ENCODE data around the gene SIK3. TPM values are rescaled to one million over a fixed set of nuclear protein-coding genes. Genes with fewer than 3 reads are reported as not detected.

The SIK3 gene
- total RNA-seq, 1 experiment from 2014 or later = 17.4 TPM

DNA sequence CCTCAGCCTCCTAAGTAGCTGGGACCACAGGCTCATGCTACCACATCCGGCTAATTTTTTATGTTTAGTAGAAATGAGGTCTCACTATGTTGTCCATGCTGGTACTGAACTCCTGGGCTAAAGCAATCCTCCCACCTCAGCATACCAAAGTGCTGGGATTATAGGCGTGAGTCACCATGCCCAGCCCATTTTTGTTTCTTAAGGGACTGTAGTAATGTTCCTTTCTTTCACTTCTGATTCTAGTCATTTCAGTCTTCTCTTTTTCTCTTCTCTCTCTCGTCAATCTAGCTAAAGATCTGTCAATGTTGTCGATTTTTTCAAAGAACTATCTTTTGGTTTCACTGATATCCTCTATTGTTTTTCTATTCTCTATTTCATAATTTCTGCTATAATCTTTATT, 149.8 kb downstream of the SIK3 start:
- intact Hi-C loops (cut with micrococcal nuclease; ENCODE audit: unreplicated experiment) = loop anchor here (10.0 kb wide), 1 partner anchor 146 kb away; the partner anchor contains the start of gene SIK3
- H3K4me3 Mint-ChIP-seq (ENCODE audit: low read depth, unreplicated experiment) = no peak overlapping the region
- no peaks in the 10 kb centered on the region for H3K27me3 Mint-ChIP-seq (ENCODE audit: unreplicated experiment)
- CTCF ChIA-PET = no interaction called here
- no peak overlapping the region for H3K27ac Mint-ChIP-seq (ENCODE audit: unreplicated experiment)
- no peaks in the 10 kb centered on the region for H3K36me3 Mint-ChIP-seq (ENCODE audit: insufficient read depth, unreplicated experiment)
- TF ChIP-seq, protein P1, sequence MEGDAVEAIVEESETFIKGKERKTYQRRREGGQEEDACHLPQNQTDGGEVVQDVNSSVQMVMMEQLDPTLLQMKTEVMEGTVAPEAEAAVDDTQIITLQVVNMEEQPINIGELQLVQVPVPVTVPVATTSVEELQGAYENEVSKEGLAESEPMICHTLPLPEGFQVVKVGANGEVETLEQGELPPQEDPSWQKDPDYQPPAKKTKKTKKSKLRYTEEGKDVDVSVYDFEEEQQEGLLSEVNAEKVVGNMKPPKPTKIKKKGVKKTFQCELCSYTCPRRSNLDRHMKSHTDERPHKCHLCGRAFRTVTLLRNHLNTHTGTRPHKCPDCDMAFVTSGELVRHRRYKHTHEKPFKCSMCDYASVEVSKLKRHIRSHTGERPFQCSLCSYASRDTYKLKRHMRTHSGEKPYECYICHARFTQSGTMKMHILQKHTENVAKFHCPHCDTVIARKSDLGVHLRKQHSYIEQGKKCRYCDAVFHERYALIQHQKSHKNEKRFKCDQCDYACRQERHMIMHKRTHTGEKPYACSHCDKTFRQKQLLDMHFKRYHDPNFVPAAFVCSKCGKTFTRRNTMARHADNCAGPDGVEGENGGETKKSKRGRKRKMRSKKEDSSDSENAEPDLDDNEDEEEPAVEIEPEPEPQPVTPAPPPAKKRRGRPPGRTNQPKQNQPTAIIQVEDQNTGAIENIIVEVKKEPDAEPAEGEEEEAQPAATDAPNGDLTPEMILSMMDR (IDR thresholded peaks at IDR 0.05; ENCODE audit: unreplicated experiment) = no peak
- H3K4me1 Mint-ChIP-seq (ENCODE audit: low read depth, unreplicated experiment) = peaks cover 8% of the 10 kb centered on the region
- no TSS peak for BruUV-seq (replicated peaks)
- DNase-seq = peak; percentile 32
- H3K9me3 Mint-ChIP-seq (ENCODE audit: low read depth, unreplicated experiment) = no peaks in the 10 kb centered on the region

- no peaks in the 10 kb centered on the region for H3K36me3 Mint-ChIP-seq (ENCODE audit: insufficient read depth, unreplicated experiment)
- H3K9me3 Mint-ChIP-seq (ENCODE audit: low read depth, unreplicated experiment) = no peaks in the 10 kb centered on the region
- no peaks in the 10 kb centered on the region for H3K27me3 Mint-ChIP-seq (ENCODE audit: unreplicated experiment)
- BruUV-seq (replicated peaks) = no TSS peak
- no peak for DNase-seq
- H3K4me1 Mint-ChIP-seq (ENCODE audit: low read depth, unreplicated experiment) = peaks cover 8% of the 10 kb centered on the region
- intact Hi-C loops (cut with micrococcal nuclease; ENCODE audit: unreplicated experiment) = loop anchor here (10.0 kb wide), 1 partner anchor 148 kb away; the partner anchor contains the start of gene SIK3
- CTCF ChIA-PET = no interaction called here
- TF ChIP-seq, protein P1 (IDR thresholded peaks at IDR 0.05; ENCODE audit: unreplicated experiment) = no peak
- H3K27ac Mint-ChIP-seq (ENCODE audit: unreplicated experiment) = no peak overlapping the region
- H3K4me3 Mint-ChIP-seq (ENCODE audit: low read depth, unreplicated experiment) = no peak overlapping the region
Observed at GRCh38 chr11:116946414-116946813, 151.8 kb downstream of the SIK3 start.

- DNase-seq = no peak
- CTCF ChIA-PET = no interaction called here
- TF ChIP-seq, protein P1 (IDR thresholded peaks at IDR 0.05; ENCODE audit: unreplicated experiment) = no peak
- H3K27me3 Mint-ChIP-seq (ENCODE audit: unreplicated experiment) = no peaks in the 10 kb centered on the region
- no peaks in the 10 kb centered on the region for H3K9me3 Mint-ChIP-seq (ENCODE audit: low read depth, unreplicated experiment)
- H3K4me1 Mint-ChIP-seq (ENCODE audit: low read depth, unreplicated experiment) = no peaks in the 10 kb centered on the region
- no TSS peak for BruUV-seq (replicated peaks)
- no peak overlapping the region for H3K4me3 Mint-ChIP-seq (ENCODE audit: low read depth, unreplicated experiment)
- intact Hi-C loops (cut with micrococcal nuclease; ENCODE audit: unreplicated experiment) = no loop called here
- no peaks in the 10 kb centered on the region for H3K36me3 Mint-ChIP-seq (ENCODE audit: insufficient read depth, unreplicated experiment)
- H3K27ac Mint-ChIP-seq (ENCODE audit: unreplicated experiment) = no peak overlapping the region
Observed at GRCh38 chr11:116939499-116939898, 158.7 kb downstream of the SIK3 start.

DNA sequence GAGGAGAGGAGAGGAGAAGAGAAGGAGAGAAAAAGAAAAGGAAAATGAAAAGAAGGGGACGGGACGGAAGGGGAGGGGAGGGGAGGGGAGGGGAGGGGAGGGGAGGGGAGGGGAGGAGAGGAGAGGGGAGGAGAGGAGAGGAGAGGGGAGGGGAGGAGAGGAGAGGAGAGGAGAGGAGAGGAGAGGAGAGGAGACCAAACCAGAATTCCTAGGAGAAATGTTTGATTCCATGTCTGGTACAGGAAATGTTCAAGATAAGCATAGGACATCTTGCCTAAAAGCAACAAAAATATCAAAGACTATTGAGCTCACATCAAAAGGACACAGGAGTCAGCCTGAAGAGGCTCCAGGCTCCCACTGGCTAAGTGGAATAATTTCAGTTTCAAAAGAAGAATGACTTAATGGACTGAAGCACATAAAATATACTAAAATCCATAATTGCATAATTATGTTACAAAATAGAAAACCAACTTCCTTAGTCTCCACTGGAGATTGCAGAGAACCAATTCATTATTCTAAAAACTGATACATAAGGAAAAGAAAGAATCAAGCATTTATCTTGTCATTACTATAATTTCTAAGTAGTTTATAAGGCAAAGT, 159.7 kb downstream of the SIK3 start:
- BruUV-seq (replicated peaks) = no TSS peak
- no peaks in the 10 kb centered on the region for H3K9me3 Mint-ChIP-seq (ENCODE audit: low read depth, unreplicated experiment)
- no peaks in the 10 kb centered on the region for H3K4me1 Mint-ChIP-seq (ENCODE audit: low read depth, unreplicated experiment)
- no peak overlapping the region for H3K4me3 Mint-ChIP-seq (ENCODE audit: low read depth, unreplicated experiment)
- no peaks in the 10 kb centered on the region for H3K36me3 Mint-ChIP-seq (ENCODE audit: insufficient read depth, unreplicated experiment)
- no peak for DNase-seq
- CTCF ChIA-PET = interaction anchor here (0.6 kb wide), 1 partner anchor 381 kb away, joined by 3 read pairs; no protein-coding TSS in a partner anchor
- H3K27me3 Mint-ChIP-seq (ENCODE audit: unreplicated experiment) = no peaks in the 10 kb centered on the region
- TF ChIP-seq, protein P1 (IDR thresholded peaks at IDR 0.05; ENCODE audit: unreplicated experiment) = no peak
- H3K27ac Mint-ChIP-seq (ENCODE audit: unreplicated experiment) = no peak overlapping the region
- intact Hi-C loops (cut with micrococcal nuclease; ENCODE audit: unreplicated experiment) = no loop called here
